Hematopoietic multipotent progenitor cell treated with erythropoietin and hydrocortisone succinate and interleukin-3 and kit ligand, for 6 days (in vitro differentiated cells): ENCODE measurements around the gene TOMM40L.
A peak's percentile ranks its signal among the peaks of the same experiment; 100 is the strongest.

Experiments
- DNase-seq: peaks from one replicate; pipeline ENCODE4 v3.0.0-alpha.2; 2015

Gene TOMM40L

DNA sequence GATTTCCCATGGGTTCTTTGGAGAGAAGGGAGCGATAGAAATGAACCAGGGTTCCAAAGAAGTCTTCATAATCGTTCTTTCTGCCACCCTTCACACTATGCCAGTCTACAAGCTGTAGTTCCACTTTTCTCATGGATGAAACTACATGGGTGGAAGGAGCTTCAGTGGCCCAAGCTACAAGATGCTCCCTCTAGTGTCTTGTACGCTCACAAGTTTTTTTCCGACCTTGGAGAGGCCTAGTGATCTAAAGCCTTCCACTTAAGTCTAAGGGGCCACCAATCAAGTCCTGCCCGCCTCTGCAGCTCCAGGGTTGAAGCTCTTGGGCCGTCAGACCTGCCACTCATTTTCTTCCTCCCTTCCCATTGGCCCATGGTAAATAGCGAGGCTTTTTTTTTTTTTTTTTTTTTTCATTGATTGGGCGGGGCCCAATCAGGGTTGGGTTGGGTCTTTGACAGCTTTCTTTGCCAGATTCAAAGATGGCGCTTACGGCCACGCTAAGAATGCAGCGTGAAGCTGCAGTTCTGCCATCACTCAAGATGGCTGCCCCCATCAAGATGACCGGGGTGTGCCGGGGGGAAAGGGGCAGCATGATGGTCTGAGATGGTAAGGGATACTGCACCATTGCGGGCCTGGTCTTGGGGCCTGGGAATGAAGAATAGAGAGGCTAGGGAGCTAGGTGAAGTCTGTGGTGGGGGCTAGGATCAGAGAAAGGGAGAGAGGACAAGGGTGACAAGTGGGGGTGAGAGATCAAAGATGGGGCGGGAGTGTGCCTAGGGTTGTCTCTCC is at the start of gene TOMM40L:
Gene TOMM40L (plus strand): TSS at position 527 of the 786 bp plus-strand sequence. CDS start 430 bp downstream, outside the sequence.
- DNase-seq: peak; percentile 100

DNA sequence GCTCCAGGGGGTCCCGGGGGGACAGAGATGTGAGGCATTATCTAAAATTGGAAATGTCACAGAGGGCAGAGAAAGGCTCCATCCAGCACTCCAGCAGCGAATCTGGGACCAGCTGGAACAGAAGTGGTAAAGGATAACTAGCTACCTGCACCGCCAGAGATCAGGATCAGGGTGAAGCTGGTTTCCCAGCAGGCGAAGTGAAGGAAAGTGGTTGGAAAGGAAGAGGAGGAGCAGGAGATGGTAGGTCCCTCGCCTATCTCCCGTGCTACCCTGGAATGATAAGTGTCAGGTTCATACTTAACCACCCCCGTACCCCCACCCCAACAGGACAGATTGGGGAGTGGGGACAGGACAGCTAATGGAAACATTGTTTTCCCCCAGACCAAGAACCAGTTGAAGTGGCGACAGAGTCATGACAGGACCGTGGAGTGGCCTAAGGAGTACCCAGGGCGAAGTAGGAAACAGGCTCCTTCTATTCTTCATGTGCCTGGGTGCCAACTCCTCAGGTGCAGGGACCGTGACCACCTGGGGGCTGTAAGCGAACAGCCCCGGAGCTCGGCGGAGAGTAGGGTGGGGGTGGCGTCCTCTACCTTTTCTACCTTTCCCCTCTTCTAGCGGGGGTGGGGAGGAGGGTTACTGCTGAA is 49.3 kb upstream of the TOMM40L start:
- no peak for DNase-seq

DNA sequence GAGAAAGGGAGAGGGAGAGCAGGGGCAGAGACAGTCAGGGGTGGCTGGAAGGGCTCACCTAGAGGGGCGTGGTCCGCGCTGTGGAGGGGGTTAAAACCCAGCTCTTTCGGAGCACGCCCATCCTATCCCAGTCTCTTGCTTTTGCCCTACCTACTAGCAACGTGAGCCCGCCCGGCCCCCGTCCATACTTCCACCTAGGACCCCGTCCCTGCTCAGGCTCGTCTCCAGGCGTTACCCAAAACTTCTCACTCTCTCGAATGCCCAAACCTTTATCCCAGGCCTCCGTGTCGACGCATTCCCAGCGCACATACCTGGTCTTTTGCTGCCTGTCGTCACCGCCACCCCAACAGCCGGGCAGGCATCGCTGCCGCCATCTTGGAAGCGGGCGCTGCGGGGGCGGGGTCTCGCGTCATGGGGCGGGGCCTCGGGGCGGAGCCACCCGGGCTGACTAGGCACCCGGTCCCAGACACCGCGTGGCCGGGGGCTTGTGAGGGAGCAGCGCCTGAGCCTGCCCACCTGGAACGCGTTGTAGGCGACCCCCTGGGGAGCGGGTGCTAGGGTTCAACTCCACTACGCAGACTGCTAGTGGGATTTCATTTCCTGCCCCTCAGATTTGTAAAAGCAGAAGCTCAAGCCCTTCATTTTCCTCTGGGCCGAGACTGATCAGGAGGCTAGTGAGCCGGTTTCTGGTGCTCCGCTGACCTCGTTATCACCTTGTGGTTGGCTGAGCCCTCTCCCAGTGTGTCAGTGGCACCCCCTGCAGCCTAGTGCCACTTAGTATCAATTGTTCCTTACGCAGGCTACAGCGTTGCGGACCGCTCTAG is 48.5 kb upstream of the TOMM40L start, which contains the start of gene B4GALT3:
Gene B4GALT3 (minus strand): TSS at position 396 of the 824 bp plus-strand sequence. CDS start 1,447 bp downstream, outside the sequence.
- DNase-seq: peak; percentile 93

DNA sequence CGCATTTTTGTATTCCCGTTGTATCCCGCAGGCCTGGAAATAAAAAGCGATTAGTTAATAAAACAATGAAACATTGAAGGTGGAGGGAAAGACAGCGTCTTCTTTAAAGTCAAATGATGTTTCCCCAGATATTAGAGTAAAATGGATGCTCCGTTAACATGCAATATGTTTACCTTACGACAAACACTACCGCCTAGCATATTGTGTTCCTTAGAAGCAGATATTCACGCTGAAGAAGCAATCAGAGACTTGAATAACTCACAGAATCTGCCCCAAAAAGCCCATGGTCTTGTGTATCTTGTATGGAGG is 48.0 kb upstream of the TOMM40L start:
- DNase-seq: no peak

DNA sequence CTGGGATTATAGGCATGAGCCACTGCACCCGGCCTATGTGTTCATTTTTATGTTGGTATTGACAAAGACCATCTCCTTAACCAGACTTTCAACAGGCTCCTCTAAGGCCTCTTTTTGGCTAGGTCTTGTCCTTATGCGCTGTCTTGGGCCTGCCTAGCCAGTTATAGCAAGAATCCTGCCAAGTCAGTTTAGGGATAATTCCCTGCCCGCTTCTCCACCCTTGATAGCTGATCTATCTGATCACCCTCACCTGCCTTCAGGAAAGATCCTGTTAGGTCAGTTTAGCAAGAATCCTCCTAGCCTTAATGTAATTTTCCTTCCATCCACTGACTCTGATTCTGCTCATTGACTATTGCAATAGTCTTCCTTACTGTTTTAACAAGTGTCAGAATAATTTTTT is 46.2 kb upstream of the TOMM40L start:
- no peak for DNase-seq

DNA sequence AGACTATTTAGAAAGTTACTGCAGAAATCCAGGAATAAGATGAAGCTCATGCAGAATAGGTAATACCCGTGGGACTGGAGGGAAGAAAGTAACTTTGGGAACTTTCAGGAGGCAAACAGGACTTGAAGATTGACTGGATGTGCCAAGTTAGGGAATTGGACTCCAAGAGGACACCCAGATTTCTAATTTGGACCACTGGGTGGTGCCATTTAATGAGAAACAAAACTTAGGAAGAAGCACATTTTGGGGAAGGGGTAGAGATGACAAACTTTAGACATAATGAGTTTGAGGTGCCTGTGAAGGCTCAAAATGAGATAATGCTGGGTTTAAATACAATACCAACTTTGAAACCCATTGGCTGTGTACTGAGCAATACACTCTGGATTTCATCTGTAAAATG is 45.2 kb upstream of the TOMM40L start:
- no peak for DNase-seq

DNA sequence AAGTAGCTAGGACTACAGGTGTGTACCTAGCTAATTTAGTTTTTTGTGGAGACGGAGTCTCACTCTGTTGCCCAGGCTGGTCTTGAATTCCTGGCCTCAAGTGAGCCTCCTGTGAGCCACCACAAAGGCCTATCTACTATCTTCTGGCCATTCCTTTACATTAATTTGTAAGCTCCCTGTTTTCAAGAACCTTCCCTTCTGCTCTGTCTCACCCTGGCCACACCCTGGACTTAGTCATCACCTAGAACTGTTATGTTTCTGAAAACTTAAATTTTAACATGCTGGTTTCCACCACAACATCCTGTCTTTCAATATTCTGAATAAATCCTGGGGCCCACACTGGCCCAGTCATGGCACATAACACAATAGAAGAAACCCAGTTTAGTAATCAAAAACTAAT is 43.6 kb upstream of the TOMM40L start:
- no peak for DNase-seq

DNA sequence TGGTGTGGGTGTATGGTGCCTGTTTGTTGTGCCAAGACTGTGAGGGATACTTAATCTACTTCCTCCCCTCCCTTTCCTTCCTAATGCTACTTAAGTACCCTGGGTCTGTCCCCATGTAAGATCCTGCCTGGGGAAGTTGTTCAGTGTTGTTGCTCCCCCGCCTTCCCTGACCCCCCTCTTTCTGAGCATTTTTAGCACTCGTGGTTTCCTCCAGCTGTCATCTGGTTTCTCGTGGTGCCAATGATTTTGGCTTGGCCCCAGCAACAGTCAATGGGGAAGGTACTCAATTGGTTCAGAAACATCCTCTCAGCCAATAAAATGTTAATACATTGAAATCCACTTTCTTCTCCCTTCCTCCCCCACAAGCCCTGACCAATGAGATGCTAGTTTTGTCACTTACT is 40.6 kb upstream of the TOMM40L start:
- peak; percentile 90 for DNase-seq

DNA sequence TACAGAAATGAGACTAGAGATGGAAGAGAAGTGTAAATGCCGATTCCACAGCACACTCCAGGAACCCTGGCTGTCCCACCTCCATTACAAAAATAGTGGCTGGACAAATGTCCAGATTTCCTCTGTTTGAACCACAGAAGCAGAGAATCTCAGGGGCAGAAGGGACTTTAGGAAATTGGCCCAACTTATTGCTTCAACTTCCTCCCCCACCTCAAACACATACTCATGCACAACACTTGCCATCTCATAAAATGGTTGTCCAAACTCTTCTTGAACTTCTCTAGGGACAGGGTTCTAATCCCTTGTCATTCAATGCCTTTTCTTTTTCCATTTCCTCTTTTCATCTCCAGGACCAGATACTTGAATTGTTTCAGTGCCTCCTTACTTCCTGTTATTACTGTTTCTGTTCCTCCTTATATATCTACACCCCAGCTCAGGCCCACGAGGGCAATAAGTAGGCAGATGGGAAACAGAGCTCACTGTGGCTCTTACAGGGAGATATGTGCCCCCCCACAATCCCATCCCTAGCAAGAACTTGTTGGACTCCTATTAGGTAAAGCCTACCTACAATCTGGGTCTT is 40.0 kb upstream of the TOMM40L start:
- DNase-seq: peak; percentile 47

DNA sequence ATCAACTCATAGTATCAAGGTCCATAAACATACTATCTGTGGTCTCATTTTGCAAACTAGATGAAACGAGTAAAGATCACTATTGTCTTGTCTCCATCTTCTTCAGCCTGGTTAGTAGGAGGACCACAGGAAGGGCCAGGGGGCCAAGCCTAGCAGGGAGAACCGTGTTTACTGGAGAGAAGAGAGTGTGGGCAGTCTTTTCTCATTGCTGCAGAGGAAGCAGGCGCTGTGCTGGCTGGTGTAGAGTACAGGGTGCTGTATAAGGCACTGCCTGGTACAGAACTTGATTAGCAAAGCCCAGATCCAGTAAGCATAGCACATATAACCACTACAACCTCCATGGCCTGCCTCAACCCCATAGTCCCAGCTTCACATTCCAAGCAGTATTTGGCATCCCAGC is 38.5 kb upstream of the TOMM40L start:
- DNase-seq: no peak

DNA sequence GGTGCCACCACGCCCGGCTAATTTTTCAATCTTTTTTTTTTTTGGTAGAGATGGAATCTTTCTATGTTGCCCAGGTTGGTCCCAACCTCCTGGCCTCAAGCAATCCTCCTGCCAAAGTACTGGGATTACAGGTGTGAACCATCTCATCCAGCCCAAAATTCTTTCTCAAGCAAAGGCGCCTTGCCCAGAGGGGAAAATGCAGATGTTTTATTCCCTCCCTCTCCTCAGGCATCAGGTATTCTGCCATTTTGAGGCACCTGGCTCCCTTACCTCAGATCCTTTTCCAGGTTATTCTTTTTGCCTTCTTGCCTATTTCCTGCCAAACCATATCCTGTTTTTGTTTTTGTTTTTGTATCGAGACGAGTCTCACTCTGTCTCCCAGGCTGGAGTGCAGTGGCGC is 37.5 kb upstream of the TOMM40L start:
- DNase-seq: no peak

DNA sequence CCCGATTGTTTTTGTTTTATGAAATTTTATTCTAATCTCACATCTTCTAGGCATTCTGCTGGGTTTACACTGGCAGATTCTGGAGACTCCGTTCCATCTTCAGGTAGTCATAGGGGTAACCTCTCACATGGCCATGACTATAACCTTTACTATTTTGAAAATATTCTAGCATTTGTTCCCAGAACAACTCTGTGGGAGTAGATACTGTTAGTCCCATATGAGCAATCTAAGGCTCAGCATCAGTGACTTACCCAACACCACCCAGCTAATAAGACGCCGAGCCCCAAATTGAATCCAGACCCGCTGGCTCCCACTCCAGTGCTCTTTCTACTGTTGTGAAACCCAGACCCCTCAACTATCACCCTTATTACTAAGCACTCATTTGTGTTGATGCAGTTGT is 36.8 kb upstream of the TOMM40L start:
- no peak for DNase-seq

DNA sequence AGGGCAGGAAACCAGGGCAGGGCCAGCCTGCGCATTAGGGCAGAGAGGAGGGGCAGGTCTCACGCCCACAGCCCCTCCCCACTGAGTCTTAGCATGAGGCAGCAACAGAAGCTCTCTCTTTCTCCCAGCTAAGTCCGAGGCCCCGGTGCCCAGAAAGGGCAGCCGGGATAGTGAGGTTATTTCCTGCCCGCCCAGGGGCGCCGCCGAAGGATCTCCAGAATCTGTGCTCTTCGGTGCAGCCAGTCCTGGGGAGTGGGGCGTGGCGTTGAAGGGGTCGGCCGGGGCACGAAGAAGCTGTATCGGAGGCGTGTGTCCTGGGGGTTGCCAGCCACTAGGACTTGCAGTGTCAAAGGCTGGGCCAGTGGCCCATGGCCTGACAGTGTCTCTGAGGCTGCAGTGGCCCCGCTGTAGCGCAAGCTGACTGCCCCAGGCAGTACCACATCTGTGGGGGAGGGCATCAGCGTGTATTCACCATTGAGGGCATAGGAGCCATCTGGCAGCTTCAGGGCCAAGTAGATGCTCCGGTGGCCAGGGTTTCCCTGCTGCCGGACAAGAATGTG is 34.8 kb upstream of the TOMM40L start:
- no peak for DNase-seq

DNA sequence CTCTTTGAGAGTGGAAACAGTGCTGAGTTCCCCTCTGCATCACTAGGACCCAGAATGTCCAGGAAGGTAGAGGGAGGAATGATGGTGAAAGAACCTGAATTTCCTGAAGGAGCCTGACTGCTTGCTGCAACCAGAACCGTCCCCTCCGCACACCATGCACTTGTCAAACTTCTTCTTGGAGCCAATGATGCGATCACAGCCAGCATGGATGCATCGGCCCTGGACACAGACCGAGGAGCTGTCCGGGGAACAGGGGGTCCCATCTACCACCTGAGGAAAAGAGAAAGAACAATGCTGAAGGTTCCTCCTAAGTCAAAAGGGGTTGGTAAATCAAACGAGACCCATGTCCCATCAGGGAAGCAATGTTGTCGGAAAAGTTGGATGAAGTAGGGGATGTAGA is 33.9 kb upstream of the TOMM40L start:
- DNase-seq: no peak

DNA sequence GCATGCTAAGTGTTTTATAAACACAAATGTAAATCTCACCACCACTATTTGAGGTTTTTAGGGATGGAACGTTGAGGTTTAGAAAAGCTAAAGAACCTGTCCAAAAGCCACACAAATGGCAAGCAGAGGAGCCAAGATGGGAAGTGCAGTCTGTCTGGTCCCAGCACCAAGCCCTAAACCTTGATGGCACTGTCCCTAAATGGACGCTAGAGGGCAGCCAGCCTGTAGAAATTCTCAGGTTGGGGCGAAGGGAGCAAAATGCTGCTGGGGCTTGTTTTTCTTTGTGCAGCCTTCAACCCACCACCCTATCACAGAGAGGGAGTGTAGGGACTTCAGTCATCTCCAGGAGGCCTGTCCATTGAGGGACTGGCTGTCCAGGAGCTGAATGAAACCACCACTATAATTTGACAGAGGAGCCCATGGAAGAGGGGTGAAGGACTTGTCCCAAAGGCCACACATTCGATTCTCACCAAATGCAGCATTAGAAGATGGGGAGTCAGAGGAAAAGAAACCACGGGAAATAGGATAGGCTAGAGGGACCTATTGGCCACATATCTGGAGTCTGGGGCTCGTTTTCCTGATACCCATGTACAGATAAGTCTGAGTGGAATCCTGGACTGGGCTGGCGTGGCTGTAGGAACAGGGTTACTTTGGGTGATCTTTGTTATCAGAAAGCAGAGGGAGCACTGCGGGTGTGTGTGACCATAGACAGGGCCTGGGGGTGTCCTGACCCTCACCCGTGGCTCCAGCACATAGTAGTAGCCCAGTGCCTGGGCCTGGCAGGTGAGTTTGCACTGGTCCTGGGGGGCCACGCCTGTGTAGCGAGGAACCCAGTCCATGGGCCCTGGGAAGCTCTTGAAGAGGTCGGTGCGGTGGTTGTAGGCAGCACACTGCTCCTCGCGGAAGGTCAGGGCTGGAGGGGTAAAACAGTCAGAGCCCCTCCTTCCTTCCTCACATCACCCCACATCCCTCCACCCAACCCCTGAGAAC is 33.1 kb upstream of the TOMM40L start:
- peak; percentile 93 for DNase-seq

DNA sequence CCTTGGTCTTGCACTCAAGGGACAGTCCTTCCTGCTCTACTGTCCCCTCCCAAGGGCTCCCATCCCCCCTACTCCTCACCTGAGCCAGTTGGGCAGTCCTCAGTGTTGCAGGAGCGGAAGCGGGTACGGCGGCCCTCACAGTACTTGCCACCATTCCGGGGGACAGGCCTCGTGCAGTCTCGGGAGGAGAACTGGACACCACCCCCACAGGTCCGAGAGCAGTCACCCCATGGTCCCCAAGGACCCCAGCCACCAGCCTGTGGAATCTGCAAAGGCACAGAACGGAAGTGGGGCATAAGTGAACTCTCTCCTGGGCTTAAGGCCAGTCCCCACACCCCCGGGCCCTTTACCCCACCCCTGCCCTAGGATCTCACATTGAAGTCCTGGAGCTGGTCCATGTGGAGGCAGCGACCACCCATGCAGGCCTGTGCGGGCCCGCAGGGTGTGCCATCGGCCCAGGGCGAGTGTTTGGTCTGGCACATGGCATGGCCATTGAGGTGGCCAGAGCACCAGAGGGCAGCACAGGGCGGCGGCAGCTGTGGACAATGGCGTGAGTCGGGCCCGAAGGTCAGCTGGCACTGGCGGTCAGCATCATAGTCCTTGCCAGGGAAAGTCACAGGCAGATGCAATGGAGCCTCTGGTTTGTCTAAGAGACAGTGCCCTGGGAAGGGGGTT is 32.2 kb upstream of the TOMM40L start:
- DNase-seq: no peak

DNA sequence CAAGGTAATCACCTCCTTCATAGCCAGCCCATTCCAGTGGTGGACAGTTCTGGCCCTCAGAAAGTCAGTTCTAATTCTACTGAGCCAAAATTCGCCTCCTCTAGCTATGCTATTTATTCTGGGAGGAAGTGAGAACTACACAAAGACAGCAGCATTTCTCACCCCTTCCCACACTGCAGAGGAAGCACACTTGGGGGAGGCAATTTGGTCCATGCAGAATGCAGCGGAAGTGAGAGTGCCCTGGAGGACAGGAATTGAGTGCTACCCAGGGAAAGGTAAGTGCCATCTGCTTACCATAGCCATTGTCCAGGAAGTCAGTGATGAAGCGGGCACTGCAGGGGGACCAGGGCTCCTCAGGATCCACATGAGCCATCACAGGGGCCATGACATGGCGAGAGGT is 30.7 kb upstream of the TOMM40L start:
- no peak for DNase-seq

DNA sequence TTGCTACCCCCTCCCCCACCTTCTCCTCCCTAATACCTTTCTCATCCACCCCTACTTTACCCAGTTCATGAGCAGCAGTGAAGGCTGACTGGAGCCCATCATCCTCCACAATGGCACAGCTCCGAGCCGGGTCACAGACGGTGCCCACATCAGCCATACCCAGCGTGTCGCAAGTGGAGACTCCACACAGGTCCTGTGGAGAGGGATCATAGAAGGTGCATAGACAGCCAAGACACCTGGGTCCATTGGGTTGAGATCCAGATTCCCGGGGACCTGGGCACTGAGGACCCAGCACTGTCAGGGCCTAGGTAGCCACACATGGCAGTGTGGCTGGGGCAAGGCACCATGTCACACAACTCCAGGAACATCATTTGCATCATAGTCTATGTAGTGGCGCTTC is 29.7 kb upstream of the TOMM40L start:
- DNase-seq: no peak

DNA sequence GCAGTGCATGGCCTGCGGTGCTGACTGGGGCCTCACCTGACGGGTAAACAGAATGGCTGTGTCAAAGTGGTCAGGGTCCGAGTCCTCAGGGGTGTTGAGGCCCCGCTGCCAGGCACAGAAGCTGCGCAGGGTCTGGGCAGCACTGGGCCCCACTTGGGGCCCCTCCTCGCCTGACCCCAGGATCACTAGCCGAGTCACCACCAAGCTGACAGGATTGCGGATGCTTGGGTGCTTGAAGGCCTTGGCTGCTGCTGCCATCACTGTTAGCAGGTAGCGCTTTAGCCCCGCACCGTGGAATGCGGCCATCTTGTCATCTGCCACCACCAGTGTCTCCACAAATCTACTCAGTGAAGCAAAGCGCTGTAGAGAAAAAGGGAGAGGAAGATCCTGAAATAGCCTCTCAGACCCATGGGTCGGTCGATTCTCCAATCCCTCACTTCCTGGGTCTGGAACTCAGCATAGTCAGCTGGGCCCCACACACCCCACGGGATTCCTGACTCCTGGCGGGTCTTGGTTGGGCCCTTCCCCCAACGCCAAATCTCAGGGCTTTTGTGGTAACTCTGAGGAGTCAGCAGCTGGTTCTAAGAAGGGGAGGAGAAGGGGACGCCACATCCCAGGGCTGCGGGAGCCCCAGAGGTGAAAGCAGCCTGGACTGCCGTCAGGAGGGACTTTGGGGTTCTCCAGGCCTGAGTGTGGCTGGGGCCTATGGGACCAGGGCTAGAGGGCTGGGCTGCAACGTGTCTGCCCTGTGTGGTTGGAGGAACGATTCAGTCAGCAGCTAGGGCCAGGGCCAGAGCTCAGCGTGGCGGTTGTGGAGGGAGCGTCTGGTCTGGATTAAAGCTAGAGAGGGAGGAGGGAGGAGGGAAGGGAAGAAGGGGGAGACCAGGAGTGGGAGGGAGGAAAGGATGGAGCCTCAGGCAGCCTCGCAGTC is 29.1 kb upstream of the TOMM40L start:
- DNase-seq: no peak
